Measurements from ENCODE around the gene POLR1G. TPM values are rescaled to one million over a fixed set of nuclear protein-coding genes. Genes with fewer than 3 reads are reported as not detected.

Gene POLR1G
- polyA plus RNA-seq, 2 of the 4 experiments (the other 2 are of a cell fraction) = 15.1 to 31.2 TPM

DNA sequence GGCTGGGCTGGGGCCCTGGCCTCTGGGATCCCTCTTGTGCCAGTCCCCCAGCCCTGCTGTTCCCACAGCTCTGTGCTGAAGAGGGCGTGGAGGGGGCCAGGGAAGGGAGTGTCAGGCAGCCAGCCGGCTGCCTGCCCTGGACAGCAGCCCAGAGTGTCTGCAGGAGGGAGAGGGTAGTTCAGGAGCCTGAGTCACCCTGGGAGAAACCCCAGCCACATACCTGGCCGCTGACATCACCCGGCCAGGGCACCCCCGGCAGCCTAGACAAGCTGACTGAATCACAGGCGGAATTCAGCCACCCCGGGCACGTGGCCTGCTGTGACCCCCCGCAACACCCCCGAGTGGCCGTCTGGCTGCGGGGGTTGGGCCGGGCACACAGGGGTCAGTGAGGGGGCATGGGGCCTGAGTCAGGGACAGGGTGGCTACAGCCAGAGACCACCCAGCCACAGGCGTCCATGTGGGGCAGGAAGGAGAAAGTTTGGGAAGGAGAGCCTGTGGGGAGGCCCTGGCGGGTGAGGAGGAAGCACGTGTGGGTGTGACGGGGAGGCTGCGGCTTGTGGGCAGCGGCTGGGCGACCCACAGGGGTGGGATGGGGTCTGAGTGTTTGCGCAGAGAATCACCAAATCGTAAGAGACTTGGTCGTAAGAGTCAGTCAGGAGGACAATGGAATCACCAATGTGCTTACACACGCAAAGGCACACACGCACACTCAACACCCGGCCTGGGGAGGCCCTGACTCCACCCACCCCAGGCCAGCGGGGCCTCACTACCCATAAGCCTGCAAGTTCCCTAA is 49.5 kb downstream of the POLR1G start (continued):
- TF ChIP-seq JUNB (IDR thresholded peaks at IDR 0.05) (peak; percentile 99), EHF (CRISPR knock-in tag; IDR thresholded peaks at IDR 0.05) (peak; percentile 77), CBX2 (IDR thresholded peaks at IDR 0.05; ENCODE audit: borderline replicate concordance, low read depth) (no peak), HEYL (CRISPR knock-in tag; IDR thresholded peaks at IDR 0.05) (peak; percentile 93), POLR2A (IDR thresholded peaks at IDR 0.05; ENCODE audit: low read length) (no peak), RARB (CRISPR knock-in tag; IDR thresholded peaks at IDR 0.05) (peak; percentile 99), CHD4 (IDR thresholded peaks at IDR 0.05; ENCODE audit: borderline replicate concordance) (no peak), GATA3 (IDR thresholded peaks at IDR 0.05; ENCODE audit: borderline replicate concordance) (peak; percentile 99), EP300 (IDR thresholded peaks at IDR 0.05) (peak; percentile 77 to 92; a peak in 4 of 5 replicates), MAFK (IDR thresholded peaks at IDR 0.05; ENCODE audit: partially characterized antibody) (peak; percentile 74), FOXS1 (CRISPR knock-in tag; IDR thresholded peaks at IDR 0.05) (no peak; the same call in none of the 2 replicates), NR3C1 (IDR thresholded peaks at IDR 0.05) (no peak), HOXB5 (CRISPR knock-in tag; IDR thresholded peaks at IDR 0.05) (peak; percentile 72; the same call in 1 of the 2 replicates), ATOH8 (CRISPR knock-in tag; IDR thresholded peaks at IDR 0.05; ENCODE audit: low read depth) (peak; percentile 60; the same call in 1 of the 2 replicates), ZSCAN20 (CRISPR knock-in tag; IDR thresholded peaks at IDR 0.05) (no peak; the same call in 1 of the 2 replicates), RFX5 (IDR thresholded peaks at IDR 0.05) (peak; percentile 17; the same call in 1 of the 2 replicates), BHLHE40 (IDR thresholded peaks at IDR 0.05; ENCODE audit: low read depth, low read length) (peak; percentile 93), CEBPB (IDR thresholded peaks at IDR 0.05) (peak in 1 of 2 experiments; percentile 71; a peak in 1 of 4 replicates), POLR2AphosphoS2 (conservative IDR thresholded peaks at IDR 0.05; ENCODE audit: low read length) (no peak), FOSL2 (IDR thresholded peaks at IDR 0.05) (peak; percentile 97), FOSL2 (CRISPR knock-in tag; IDR thresholded peaks at IDR 0.05) (peak; percentile 100), SMC3 (IDR thresholded peaks at IDR 0.05) (peak; percentile 33; the same call in 2 of the 3 replicates)
- TF ChIP-seq, protein P1, sequence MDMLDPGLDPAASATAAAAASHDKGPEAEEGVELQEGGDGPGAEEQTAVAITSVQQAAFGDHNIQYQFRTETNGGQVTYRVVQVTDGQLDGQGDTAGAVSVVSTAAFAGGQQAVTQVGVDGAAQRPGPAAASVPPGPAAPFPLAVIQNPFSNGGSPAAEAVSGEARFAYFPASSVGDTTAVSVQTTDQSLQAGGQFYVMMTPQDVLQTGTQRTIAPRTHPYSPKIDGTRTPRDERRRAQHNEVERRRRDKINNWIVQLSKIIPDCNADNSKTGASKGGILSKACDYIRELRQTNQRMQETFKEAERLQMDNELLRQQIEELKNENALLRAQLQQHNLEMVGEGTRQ (IDR thresholded peaks at IDR 0.05) = peak; percentile 94

DNA sequence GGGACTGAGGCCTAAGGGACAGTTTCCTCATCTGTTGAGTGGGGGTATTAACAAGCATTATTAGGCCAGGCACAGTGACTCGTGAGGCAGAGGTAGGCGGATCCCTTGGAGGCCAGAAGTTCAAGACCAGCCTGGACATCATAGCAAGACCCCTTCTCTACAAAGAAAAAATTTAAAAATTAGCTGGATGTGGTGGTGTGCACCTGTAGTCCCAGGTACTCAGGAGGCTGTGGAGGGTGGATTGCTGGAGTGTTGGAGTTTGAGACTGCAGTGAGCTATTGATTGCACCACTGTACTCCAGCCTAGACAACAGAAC is 50.0 kb downstream of the POLR1G start:
- H3K27ac ChIP-seq = peak overlapping the region; percentile 84 to 89
- H3K4me1 ChIP-seq = peaks cover 42% of the 10 kb centered on the region
- peak overlapping the region; percentile 84 for H3K4me2 ChIP-seq
- FAIRE-seq (no peak), DNase-seq (ENCODE audit: low read depth in 1 of 2, low spot score in 1 of 2) (no peak), ATAC-seq (no peak)
- ChIA-PET POLR2A (interaction anchor here (2.4 kb wide), 1 partner anchor 11 kb away, joined by 33 read pairs; the partner anchor contains the start of gene FOSB), CTCF (interaction anchor here (0.6 to 33.4 kb wide), 6 partner anchors 11 to 56 kb away, joined by 3 to 1883 read pairs (median 50); partner anchors contain the start of genes ERCC1 and FOSB)
- TF ChIP-seq NR3C1 (IDR thresholded peaks at IDR 0.05) = no peak
- TF ChIP-seq MYC (IDR thresholded peaks at IDR 0.05; ENCODE audit: borderline replicate concordance, low read length) = no peak
- no peak for TF ChIP-seq ZNF302 (CRISPR knock-in tag; IDR thresholded peaks at IDR 0.05)
- no peak for TF ChIP-seq CHD4 (IDR thresholded peaks at IDR 0.05; ENCODE audit: borderline replicate concordance)
- TF ChIP-seq, protein P1 (IDR thresholded peaks at IDR 0.05) = no peak
- no peak for TF ChIP-seq POLR2AphosphoS2 (conservative IDR thresholded peaks at IDR 0.05; ENCODE audit: low read length)
- TF ChIP-seq POLR2A (IDR thresholded peaks at IDR 0.05; ENCODE audit: low read length) = no peak
- no peak for TF ChIP-seq FOSB (CRISPR knock-in tag; IDR thresholded peaks at IDR 0.05)
- no peak for TF ChIP-seq FOSL2 (IDR thresholded peaks at IDR 0.05)
- no peak for TF ChIP-seq FOSL2 (CRISPR knock-in tag; IDR thresholded peaks at IDR 0.05)
- TF ChIP-seq, protein P2, sequence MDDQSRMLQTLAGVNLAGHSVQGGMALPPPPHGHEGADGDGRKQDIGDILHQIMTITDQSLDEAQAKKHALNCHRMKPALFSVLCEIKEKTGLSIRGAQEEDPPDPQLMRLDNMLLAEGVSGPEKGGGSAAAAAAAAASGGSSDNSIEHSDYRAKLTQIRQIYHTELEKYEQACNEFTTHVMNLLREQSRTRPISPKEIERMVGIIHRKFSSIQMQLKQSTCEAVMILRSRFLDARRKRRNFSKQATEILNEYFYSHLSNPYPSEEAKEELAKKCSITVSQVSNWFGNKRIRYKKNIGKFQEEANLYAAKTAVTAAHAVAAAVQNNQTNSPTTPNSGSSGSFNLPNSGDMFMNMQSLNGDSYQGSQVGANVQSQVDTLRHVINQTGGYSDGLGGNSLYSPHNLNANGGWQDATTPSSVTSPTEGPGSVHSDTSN (IDR thresholded peaks at IDR 0.05) = no peak
- WGBS (ENCODE audit: missing lambda C conversion rate) = 42% methylated on average over 2 of the region's 2 CpGs
- no peaks in the 10 kb centered on the region for H3K9me3 ChIP-seq
- H3K4me3 ChIP-seq = no peak overlapping the region

Data from A549 (cell line).